Panc1 (cell line): ENCODE results near the gene STAP1. TPM values are rescaled to one million over a fixed set of nuclear protein-coding genes. Genes with fewer than 3 reads are reported as not detected.

Experiments used
- ATAC-seq: fragments of 200-7000 bp; cut with Tn5 transposase; 2 replicates; pipeline ENCODE4 v1.9.1; 2020; ENCODE audit warnings: mild to moderate bottlenecking, moderate library complexity
- BruUV-seq: library from RNA; stranded (reverse); fragments of 400-500 nt; replicated peaks from 2 replicates; lab custom pipeline; 2021; lab: Mats Ljungman, UMichigan
- CTCF ChIA-PET: fragments of 300-600 bp; sonication (Branson Sonifier 250); formaldehyde crosslinking; loops from one replicate; lab custom pipeline; 2022; ENCODE audit warnings: antibody characterized with exemption; lab: Charles Lee
- POLR2A ChIA-PET: fragments of 300-600 bp; sonication (Branson Sonifier 250); formaldehyde crosslinking; loops from one replicate; lab custom pipeline; 2022; ENCODE audit warnings: antibody characterized with exemption; lab: Charles Lee
- DNase-seq: peaks from one replicate; pipeline ENCODE4 v3.0.0-alpha.2; 2010; ENCODE audit warnings: low read depth, low spot score
- H3K27ac ChIP-seq: 2 replicates; pipeline ENCODE4 v1.5.1; 2011; ENCODE audit warnings: mild to moderate bottlenecking, low read length, inconsistent platforms
- H3K27me3 ChIP-seq: fragments of 200-500 bp; sonication (Bioruptor generic); 2 replicates; pipeline ENCODE4 v1.6.0; 2014; ENCODE audit warnings: low read length, inconsistent platforms; ENCODE audit not compliant: control insufficient read depth, insufficient read depth
- H3K36me3 ChIP-seq: fragments of 200-500 bp; sonication (Bioruptor generic); 2 replicates; pipeline ENCODE4 v1.5.1; 2014; ENCODE audit warnings: inconsistent platforms, mild to moderate bottlenecking, low read length, moderate library complexity; ENCODE audit not compliant: control insufficient read depth, insufficient read depth
- H3K4me1 ChIP-seq: 2 replicates; pipeline ENCODE4 v1.5.1; 2011; ENCODE audit warnings: inconsistent platforms, mild to moderate bottlenecking, low read length, moderate library complexity; ENCODE audit not compliant: control insufficient read depth, insufficient read depth
- H3K4me3 ChIP-seq, 2 experiments: 2 replicates each; pipeline ENCODE4 v1.5.1; 2011 to 2012; ENCODE audit warnings: low read depth in 2 of 2, low read length in 2 of 2, mild to moderate bottlenecking in 2 of 2, inconsistent platforms in 1 of 2, moderate library complexity in 1 of 2
- H3K9me3 ChIP-seq: fragments of 200-500 bp; sonication (Bioruptor generic); 2 replicates; pipeline ENCODE4 v1.5.1; 2014; ENCODE audit warnings: low read depth, mild to moderate bottlenecking, inconsistent platforms, low read length, moderate library complexity; ENCODE audit not compliant: control insufficient read depth, insufficient read depth
- CTCF ChIP-seq: fragments of 450-650 bp; IDR thresholded peaks from 2 replicates; pipeline ENCODE4 v1.5.1; 2017; ENCODE audit warnings: mild to moderate bottlenecking
- POLR2AphosphoS5 ChIP-seq: IDR thresholded peaks from 2 replicates; pipeline ENCODE4 v1.6.1; 2012; ENCODE audit warnings: mild to moderate bottlenecking, low read depth, low read length, moderate library complexity
- REST ChIP-seq, 2 experiments: IDR thresholded peaks; 2 replicates each; pipeline ENCODE4 v1.6.1; 2011 to 2012; ENCODE audit warnings: low read depth in 2 of 2, control low read depth in 1 of 2, low read length in 1 of 2, mild to moderate bottlenecking in 1 of 2, moderate library complexity in 1 of 2; ENCODE audit not compliant: insufficient read depth in 1 of 2
- SIN3A ChIP-seq: IDR thresholded peaks from 2 replicates; pipeline ENCODE4 v1.6.1; 2012; ENCODE audit warnings: low read depth, mild to moderate bottlenecking, low read length, moderate library complexity, borderline replicate concordance; ENCODE audit not compliant: insufficient read depth
- TCF7L2 ChIP-seq: IDR thresholded peaks from 2 replicates; pipeline ENCODE4 v1.6.1; 2011; ENCODE audit warnings: mild to moderate bottlenecking, low read depth, low read length, inconsistent platforms
- in situ Hi-C: cut with HindIII; loops from 2 replicates; pipeline ENCODE4 v1.10.0; 2016; ENCODE audit warnings: low sequenced_read_pairs, low pct_unique_long_range_greater_than_20kb
- intact Hi-C: fragments of 100-400 bp; cut with micrococcal nuclease; formaldehyde crosslinking; loops from one replicate; pipeline ENCODE4 v1.10.0; 2022; ENCODE audit not compliant: unreplicated experiment
- total RNA-seq: library from RNA; stranded (reverse); gene quantifications from one replicate; pipeline ENCODE4 v1.2.1, GENCODE V29; 2021; ENCODE audit not compliant: unreplicated experiment

STAP1 gene
- total RNA-seq, 1 experiment from 2014 or later: not detected

- Histone ChIP-seq H3K4me1 (no peaks in the 10 kb centered on the region), H3K27ac (no peak overlapping the region), H3K4me3 (no peak overlapping the region), H3K36me3 (no peaks in the 10 kb centered on the region), H3K27me3 (no peaks in the 10 kb centered on the region), H3K9me3 (no peaks in the 10 kb centered on the region)
- ATAC-seq (no peak), DNase-seq (no peak)
- intact Hi-C loops (no loop called here), in situ Hi-C loops (no loop called here)
- no TSS peak for BruUV-seq
- no peak for TF ChIP-seq TCF7L2
- ChIA-PET POLR2A (no interaction called here), CTCF (no interaction called here)
These were observed 46.2 kb downstream of the STAP1 start for GRCh38 chr4:67604749-67605148.

DNA sequence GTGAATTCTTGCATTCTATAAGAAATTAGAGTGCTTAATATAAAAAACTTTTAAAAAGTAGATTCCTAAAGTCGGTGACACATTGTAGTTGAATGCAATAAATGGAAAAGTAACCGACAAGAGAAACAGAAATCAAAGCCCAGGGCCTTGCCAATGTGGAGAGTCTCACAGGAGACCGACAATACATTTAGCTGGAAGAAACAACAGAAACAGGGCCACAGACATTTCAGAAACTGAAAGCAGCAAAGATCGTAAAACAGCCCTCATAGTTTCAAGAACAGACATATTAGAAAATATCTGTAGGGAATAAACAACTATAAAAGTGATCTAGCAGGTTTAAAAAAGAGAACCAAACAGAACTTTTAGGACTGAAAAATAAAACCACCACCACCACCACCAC, 49.5 kb downstream of the STAP1 start:
- Histone ChIP-seq H3K27ac (no peak overlapping the region), H3K27me3 (no peaks in the 10 kb centered on the region), H3K9me3 (no peaks in the 10 kb centered on the region), H3K36me3 (no peaks in the 10 kb centered on the region), H3K4me1 (no peaks in the 10 kb centered on the region), H3K4me3 (no peak overlapping the region)
- DNase-seq (no peak), ATAC-seq (no peak)
- in situ Hi-C loops (no loop called here), intact Hi-C loops (no loop called here)
- no TSS peak for BruUV-seq
- POLR2A ChIA-PET: no interaction called here
- no peak for TF ChIP-seq CTCF
- no peak for TF ChIP-seq POLR2AphosphoS5
- TF ChIP-seq REST (IDR thresholded peaks at IDR 0.05; ENCODE audit: insufficient read depth in 1 of 2, low read depth in 2 of 2, low read length in 1 of 2): no peak
- no peak for TF ChIP-seq TCF7L2
- TF ChIP-seq SIN3A: no peak
- CTCF ChIA-PET: no interaction called here

DNA sequence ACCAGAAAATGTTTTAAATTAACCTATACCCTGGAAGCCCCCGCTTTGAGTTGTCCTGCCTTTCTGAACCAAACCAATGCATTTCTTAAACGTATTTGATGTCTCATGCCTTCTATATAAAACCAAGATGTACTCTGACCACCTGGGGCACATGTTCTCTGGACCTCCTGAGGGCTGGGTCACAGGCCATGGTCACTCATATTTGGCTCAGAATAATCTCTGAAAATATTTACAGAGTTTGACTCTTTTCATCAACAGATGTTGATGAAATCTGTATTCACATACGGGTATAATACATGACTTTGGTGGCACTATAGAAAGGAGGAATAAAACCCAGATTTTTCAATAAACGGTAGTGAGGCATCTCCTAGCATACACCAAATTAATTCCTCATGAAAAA, 55.7 kb downstream of the STAP1 start:
- Histone ChIP-seq H3K27me3 (no peaks in the 10 kb centered on the region), H3K27ac (no peak overlapping the region), H3K9me3 (no peaks in the 10 kb centered on the region), H3K4me3 (no peak overlapping the region), H3K4me1 (no peaks in the 10 kb centered on the region), H3K36me3 (peaks cover 2% of the 10 kb centered on the region; the same call in 1 of the 2 replicates)
- in situ Hi-C loops: no loop called here
- DNase-seq (no peak), ATAC-seq (no peak)
- BruUV-seq: no TSS peak
- ChIA-PET POLR2A (no interaction called here), CTCF (no interaction called here)
- intact Hi-C loops: no loop called here
- TF ChIP-seq SIN3A (no peak), CTCF (no peak)
